ENCODE measurements around the gene ANXA2. TPM values are rescaled to one million over a fixed set of nuclear protein-coding genes. Genes with fewer than 3 reads are reported as not detected.

ANXA2 gene
- total RNA-seq, 2 experiments from 2014 or later: 65.9 to 80.2 TPM

DNA sequence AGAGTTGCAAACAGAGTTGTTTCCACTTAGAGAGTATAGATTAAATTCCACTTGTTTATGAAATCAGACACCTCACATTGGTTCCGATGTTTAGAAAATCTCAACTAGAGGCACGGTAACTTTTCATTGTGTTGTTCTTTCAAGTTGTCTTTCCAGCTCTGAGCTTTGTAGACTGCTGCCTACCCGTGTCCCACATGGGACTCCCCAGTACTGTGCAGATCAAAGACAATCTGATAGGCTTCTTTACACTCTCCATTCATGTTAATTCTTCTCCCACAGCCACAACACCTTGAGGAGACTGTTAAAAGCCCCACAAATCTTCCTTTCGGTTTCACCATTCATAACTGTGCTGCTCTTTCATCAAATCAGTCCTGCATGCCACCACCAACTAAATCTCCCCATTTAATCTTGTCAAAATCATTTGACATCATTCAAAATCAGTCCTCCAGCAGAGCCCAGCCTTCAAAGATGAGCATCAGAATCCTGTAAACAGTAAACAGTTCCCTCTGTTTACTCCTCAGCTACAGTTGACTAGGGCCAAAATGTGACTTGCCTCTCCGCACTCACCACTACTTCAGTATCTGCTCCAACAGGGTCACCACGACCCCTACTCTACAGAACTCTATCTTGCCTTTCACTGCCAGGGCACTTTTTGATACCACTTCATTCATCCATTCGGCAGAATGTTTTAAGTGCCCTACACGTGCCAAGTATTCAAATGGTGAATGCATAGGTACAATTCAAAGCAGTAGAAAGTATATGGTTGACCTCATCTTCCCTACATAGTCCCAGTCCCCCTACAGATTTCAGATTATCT lies 8.3 kb downstream of the ANXA2 start:
- peaks cover 5% of the 10 kb centered on the region for H3K36me3 Mint-ChIP-seq (ENCODE audit: low read depth)
- intact Hi-C loops (cut with DNase I, micrococcal nuclease): loop anchor here in 1 of 2 experiments (2.0 to 10.0 kb wide), 3 partner anchors 27 to 415 kb away; no protein-coding TSS in a partner anchor
- H3K4me3 Mint-ChIP-seq: peak overlapping the region; percentile 2
- peaks cover 56% of the 10 kb centered on the region for H3K4me1 Mint-ChIP-seq
- ChIA-PET CTCF (no interaction called here), POLR2A (no interaction called here)
- H3K27ac Mint-ChIP-seq: peak overlapping the region; percentile 10
- ATAC-seq: peak; percentile 87
- H3K9me3 Mint-ChIP-seq (ENCODE audit: low read depth): no peaks in the 10 kb centered on the region
- peak; percentile 59 for DNase-seq
- H3K27me3 Mint-ChIP-seq: no peaks in the 10 kb centered on the region

DNA sequence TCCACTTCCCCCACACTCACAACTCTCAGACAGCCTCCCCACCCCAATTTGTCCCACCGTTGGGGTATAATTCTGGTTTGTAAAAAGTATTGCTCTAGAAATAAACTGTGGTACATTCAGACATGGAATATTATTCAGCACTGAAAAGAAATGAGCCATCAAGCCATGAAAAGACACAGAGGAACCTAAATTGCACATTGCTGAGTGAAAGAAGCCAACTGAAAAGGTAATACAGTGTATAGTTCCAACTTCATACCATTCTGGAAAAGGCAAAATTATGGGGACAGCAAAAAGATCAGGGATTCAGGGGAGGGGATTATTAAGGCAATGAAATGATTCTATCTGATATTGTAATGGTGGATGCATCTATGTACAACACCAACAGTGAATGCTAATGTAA lies 10.5 kb downstream of the ANXA2 start:
- peaks cover 2% of the 10 kb centered on the region for H3K36me3 Mint-ChIP-seq (ENCODE audit: low read depth)
- ChIA-PET POLR2A (no interaction called here), CTCF (interaction anchor here (0.6 kb wide), 1 partner anchor 191 kb away, joined by 3 read pairs; no protein-coding TSS in a partner anchor)
- intact Hi-C loops (cut with DNase I, micrococcal nuclease): no loop called here
- H3K27me3 Mint-ChIP-seq: no peaks in the 10 kb centered on the region
- no peak overlapping the region for H3K27ac Mint-ChIP-seq
- no peaks in the 10 kb centered on the region for H3K9me3 Mint-ChIP-seq (ENCODE audit: low read depth)
- H3K4me1 Mint-ChIP-seq: peaks cover 39% of the 10 kb centered on the region
- ATAC-seq: no peak
- no peak for DNase-seq
- H3K4me3 Mint-ChIP-seq: no peak overlapping the region

DNA sequence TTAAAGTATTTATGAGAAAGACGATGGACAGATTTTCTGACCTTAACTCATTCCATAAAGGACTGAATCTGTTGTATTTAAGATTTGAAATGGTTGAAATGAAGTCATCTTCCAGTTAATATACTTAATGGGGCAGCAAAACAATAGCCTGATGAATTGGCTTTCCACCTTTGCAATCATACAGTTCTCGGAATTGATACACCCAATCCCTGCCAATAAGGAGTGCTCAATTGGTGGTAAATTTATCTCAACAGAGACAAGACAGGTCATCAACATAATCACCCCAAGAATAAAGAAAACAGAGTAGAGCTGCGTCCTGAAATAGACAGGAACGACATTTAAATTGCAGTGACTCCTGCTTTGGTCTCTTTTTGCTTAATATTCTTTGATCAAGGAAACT lies 11.2 kb downstream of the ANXA2 start:
- DNase-seq: no peak
- POLR2A ChIA-PET: no interaction called here
- Mint-ChIP-seq H3K27me3 (no peaks in the 10 kb centered on the region), H3K4me3 (no peak overlapping the region), H3K27ac (no peak overlapping the region), H3K4me1 (peaks cover 34% of the 10 kb centered on the region), H3K36me3 (ENCODE audit: low read depth) (peaks cover 2% of the 10 kb centered on the region), H3K9me3 (ENCODE audit: low read depth) (no peaks in the 10 kb centered on the region)
- intact Hi-C loops (cut with DNase I, micrococcal nuclease): no loop called here
- no peak for ATAC-seq
- CTCF ChIA-PET: no interaction called here

DNA sequence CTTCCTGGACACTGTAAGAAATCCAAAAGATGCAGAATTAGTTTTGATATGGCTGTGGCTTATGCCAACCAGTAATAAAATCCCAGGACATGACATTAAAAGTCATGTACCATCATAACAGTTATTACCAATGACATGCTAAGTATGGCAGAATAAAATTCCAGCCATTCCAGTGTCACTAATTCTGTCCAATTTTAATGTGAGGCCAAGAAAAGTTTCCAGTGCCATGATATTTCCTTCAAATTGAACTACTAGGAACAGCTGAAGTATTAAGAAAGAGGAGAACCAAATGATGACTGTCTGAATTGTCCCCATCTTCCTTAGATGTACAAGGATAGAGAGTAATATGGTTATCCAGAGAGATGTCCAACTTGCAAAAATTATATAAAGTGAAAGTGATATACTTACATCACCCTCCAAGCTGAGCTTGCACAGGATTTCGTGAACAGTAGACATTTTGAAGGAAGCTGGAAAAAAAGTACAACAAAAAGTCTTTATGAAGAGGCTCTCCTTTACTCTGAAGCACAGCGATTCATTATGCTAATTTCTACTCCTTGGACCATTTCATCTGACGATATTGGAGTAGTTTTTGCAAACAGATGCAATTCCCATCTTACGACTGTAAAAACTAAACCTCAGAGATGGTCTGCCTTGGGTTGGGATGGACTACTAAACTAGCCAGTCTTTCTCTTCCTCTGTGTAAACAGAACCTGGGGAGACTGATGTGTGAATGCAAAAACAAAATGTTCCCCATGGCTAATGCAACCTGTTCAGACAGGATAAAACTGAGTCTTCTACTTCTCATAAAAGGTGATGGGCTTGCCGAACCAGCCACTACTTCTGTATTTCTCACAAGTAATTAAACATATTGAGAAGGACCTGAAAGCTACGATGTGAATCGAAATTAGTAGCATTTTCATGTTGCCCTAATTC lies 11.9 kb downstream of the ANXA2 start:
- Mint-ChIP-seq H3K27me3 (no peaks in the 10 kb centered on the region), H3K4me1 (peaks cover 28% of the 10 kb centered on the region), H3K36me3 (ENCODE audit: low read depth) (peaks cover 5% of the 10 kb centered on the region), H3K4me3 (no peak overlapping the region), H3K9me3 (ENCODE audit: low read depth) (no peaks in the 10 kb centered on the region), H3K27ac (no peak overlapping the region)
- ChIA-PET POLR2A (no interaction called here), CTCF (interaction anchor here (1.1 kb wide), 1 partner anchor 10 kb away, joined by 5 read pairs; no protein-coding TSS in a partner anchor)
- DNase-seq (no peak), ATAC-seq (no peak)
- intact Hi-C loops (cut with DNase I, micrococcal nuclease): no loop called here

DNA sequence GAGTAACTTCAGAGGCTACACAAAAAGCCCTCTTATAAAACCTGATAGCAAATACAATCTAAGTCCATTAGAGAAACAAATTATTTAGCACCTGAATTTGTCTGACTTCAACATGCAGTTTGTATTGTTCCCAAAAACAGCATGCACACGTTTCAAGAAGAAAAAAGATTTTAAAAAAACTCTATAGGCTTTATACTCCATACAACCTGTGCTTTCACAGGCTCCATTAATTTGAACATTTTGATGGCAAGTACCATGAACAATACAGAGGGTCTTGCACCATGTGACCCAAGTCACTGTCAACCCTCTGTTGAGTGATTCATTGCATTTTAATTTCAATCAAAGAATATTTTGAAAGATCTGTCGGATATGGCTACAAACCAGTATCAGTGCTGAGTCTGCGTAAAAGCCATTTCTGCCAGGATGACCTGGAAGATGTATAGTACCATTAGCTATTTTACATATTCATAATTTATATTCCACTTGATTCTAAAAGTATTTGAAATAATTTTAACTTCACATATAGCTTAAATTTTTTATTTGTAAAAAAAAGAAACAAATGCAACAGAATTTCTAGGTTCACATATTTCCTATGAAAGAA lies 13.2 kb downstream of the ANXA2 start:
- H3K36me3 Mint-ChIP-seq (ENCODE audit: low read depth): peaks cover 5% of the 10 kb centered on the region
- POLR2A ChIA-PET: no interaction called here

DNA sequence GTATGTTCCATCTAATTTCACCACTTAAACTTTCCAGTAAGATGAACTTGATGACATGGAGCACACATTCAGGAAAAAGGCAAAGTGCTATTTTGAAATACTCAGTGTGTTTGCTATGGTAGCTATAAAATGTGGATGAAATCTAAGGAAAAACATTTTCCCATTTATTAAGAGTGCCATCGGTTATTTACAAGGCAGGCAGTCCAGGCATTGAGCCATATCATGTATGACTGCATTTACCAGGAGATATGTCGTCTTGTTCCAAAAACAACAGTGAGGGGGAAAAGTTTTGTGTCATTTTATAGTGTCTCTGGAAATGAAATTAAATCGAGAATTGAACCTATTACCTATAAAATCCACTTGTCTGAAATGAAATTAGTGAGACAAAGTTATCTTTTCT lies 13.7 kb downstream of the ANXA2 start:
- no peaks in the 10 kb centered on the region for H3K27me3 Mint-ChIP-seq
- H3K4me1 Mint-ChIP-seq: peaks cover 13% of the 10 kb centered on the region
- H3K36me3 Mint-ChIP-seq (ENCODE audit: low read depth): peaks cover 5% of the 10 kb centered on the region
- intact Hi-C loops (cut with DNase I, micrococcal nuclease): no loop called here
- H3K9me3 Mint-ChIP-seq (ENCODE audit: low read depth): no peaks in the 10 kb centered on the region
- DNase-seq: no peak
- no peak for ATAC-seq
- ChIA-PET POLR2A (no interaction called here), CTCF (no interaction called here)
- no peak overlapping the region for H3K27ac Mint-ChIP-seq
- no peak overlapping the region for H3K4me3 Mint-ChIP-seq

More for the DNA sequence above, 13.2 kb downstream of the ANXA2 start:
- CTCF ChIA-PET: interaction anchor here (1.1 kb wide), 1 partner anchor 9 kb away, joined by 5 read pairs; no protein-coding TSS in a partner anchor
- Mint-ChIP-seq H3K9me3 (ENCODE audit: low read depth) (no peaks in the 10 kb centered on the region), H3K4me1 (peaks cover 19% of the 10 kb centered on the region), H3K27ac (no peak overlapping the region), H3K27me3 (no peaks in the 10 kb centered on the region), H3K4me3 (no peak overlapping the region)
- ATAC-seq: no peak
- intact Hi-C loops (cut with DNase I, micrococcal nuclease): no loop called here
- no peak for DNase-seq

DNA sequence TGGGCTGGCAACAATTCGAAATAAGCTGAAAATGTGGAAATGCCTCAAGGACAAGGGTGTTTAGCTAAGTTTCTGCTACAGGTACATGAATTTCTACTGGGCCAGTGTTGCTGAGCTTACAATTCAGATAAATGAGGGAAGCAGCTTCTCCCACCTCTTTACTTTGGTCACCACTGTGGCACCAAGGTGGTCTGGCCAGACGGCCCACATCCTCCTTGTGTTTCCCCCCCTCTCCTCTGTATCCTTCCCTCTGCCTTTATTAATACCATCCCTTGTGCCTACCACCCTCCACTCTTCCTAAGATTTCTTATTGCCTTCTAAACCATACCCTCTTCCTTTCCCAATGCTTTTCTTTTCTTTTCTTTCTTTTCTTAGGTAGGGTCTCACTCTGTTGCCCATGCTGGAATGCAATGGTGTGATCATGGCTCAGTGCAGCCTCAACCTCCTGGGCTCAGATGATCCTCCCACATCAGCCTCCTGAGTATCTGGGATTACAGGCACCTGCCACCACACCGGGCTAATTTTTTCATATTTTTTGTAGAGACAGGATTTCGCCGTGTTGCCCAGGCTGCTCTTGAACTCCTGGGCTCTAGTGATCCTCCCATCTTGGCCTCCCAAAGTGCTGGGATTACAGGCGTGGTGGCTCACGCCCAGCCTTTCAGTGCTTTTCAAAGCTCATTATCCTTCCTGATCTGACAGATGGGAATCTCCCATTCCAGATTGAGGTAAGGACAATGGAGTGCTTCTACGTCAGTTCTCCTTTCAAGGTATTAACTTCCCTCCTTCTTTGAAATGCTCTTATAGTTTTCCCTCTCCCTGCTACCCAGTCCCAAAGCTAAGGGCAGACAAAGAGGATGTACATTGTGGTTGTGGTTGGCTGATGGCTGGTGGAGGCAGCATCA lies 14.8 kb downstream of the ANXA2 start:
- H3K27ac Mint-ChIP-seq: no peak overlapping the region
- H3K36me3 Mint-ChIP-seq (ENCODE audit: low read depth): peaks cover 5% of the 10 kb centered on the region
- no peak overlapping the region for H3K4me3 Mint-ChIP-seq
- ATAC-seq: no peak
- DNase-seq: no peak
- H3K9me3 Mint-ChIP-seq (ENCODE audit: low read depth): no peaks in the 10 kb centered on the region
- H3K27me3 Mint-ChIP-seq: no peaks in the 10 kb centered on the region
- CTCF ChIA-PET: interaction anchor here (0.6 kb wide), 2 partner anchors 8 to 52 kb away, joined by 3 read pairs; no protein-coding TSS in a partner anchor
- peaks cover 6% of the 10 kb centered on the region for H3K4me1 Mint-ChIP-seq
- POLR2A ChIA-PET: no interaction called here
- intact Hi-C loops (cut with DNase I, micrococcal nuclease): no loop called here

DNA sequence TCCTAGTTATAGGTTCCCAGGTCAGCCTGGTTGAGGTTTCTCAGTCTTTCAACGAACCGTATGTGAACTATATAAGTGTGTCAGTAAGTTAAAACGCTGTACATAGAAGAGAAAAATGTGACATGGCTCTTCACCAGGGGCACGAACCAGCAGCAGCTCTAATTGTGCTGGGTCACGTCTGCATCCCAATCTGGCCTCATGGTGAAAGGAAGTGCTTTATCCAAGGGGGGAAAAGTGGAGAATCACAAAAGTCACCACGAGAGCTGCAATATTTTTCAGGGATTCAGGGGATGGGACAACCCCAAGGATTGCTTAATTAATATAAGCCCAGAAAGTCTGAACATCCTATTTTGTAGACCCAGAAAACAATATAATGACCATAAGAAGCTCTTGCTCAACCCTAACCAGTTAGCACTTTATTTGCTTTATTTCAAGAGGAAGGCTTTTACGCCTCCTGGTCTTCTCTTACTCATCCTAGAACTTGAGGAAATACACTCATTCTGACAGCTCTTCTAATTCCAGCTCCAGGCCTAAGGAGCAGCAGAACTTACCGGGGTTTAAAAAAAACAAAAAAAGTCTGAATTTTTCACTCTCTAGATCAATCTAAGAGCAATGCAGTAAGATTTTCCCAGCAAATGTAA lies 16.5 kb downstream of the ANXA2 start:
- ChIA-PET POLR2A (no interaction called here), CTCF (interaction anchor here (0.6 to 0.8 kb wide), 3 partner anchors 19 to 231 kb away, joined by 3 read pairs; no protein-coding TSS in a partner anchor)
- no peaks in the 10 kb centered on the region for H3K4me1 Mint-ChIP-seq
- no peaks in the 10 kb centered on the region for H3K9me3 Mint-ChIP-seq (ENCODE audit: low read depth)
- no peak overlapping the region for H3K4me3 Mint-ChIP-seq
- no peak overlapping the region for H3K27ac Mint-ChIP-seq
- ATAC-seq: no peak
- DNase-seq: no peak
- no peaks in the 10 kb centered on the region for H3K27me3 Mint-ChIP-seq
- H3K36me3 Mint-ChIP-seq (ENCODE audit: low read depth): peaks cover 5% of the 10 kb centered on the region
- intact Hi-C loops (cut with DNase I, micrococcal nuclease): no loop called here

DNA sequence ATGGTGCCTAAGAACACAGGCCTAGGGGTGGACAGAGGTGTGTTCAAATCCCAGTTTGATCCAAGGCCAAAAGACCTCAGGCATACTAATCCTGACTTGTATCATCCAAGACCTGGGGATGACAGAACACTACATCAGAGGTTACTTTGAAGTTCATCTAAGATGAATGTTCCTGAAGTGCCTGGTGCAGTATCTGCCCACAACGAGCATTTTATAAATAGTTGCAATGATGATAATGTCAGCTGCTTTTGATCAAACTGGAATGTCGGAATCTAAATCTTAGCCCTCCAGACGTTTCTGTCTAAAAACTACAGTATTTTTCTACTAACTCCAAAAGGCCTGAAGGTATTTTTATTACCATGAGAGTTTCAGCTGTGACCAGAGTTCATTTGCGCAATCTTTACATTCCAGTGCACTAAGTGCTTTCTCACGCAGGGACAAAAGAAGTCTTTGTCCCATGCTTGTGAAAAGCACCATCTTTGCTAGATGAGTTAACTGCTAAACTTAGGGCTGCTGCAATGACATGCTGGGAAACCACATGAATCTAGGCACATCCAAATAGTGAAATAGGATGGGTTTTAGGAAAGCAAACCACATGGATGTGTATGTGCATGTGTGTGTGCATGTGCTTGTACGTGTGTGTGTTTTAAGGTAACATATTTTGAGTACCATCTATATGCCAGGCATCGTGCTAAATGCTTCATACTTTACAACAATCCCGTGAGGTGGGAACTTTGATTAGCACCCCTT lies 18.1 kb downstream of the ANXA2 start:
- DNase-seq (no peak), ATAC-seq (no peak)
- Mint-ChIP-seq H3K36me3 (ENCODE audit: low read depth) (peaks cover 3% of the 10 kb centered on the region), H3K9me3 (ENCODE audit: low read depth) (no peaks in the 10 kb centered on the region), H3K4me1 (no peaks in the 10 kb centered on the region), H3K27ac (no peak overlapping the region), H3K27me3 (no peaks in the 10 kb centered on the region), H3K4me3 (no peak overlapping the region)
- POLR2A ChIA-PET: no interaction called here
- CTCF ChIA-PET: no interaction called here
- intact Hi-C loops (cut with DNase I, micrococcal nuclease): no loop called here

DNA sequence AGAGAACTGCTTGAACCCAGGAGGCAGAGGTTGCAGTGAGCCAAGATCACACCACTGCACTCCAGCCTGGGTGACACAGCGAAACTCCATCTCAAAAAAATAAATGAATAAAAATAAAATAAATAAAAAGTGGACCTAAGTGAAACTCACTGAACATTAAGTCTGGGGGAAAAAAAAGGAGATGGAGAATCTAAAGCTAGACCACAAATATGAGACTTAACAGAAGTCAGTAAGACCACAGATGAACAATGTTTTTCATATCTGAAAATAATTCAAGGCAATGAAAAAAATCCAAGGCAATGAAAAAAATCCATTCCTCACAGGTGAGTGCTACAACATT lies 18.6 kb downstream of the ANXA2 start:
- no peaks in the 10 kb centered on the region for H3K4me1 Mint-ChIP-seq
- no peaks in the 10 kb centered on the region for H3K27me3 Mint-ChIP-seq
- ATAC-seq (no peak), DNase-seq (no peak)
- CTCF ChIA-PET: no interaction called here
- intact Hi-C loops (cut with DNase I, micrococcal nuclease): no loop called here
- no peaks in the 10 kb centered on the region for H3K9me3 Mint-ChIP-seq (ENCODE audit: low read depth)
- POLR2A ChIA-PET: no interaction called here
- H3K27ac Mint-ChIP-seq: no peak overlapping the region
- peaks cover 4% of the 10 kb centered on the region for H3K36me3 Mint-ChIP-seq (ENCODE audit: low read depth)
- no peak overlapping the region for H3K4me3 Mint-ChIP-seq

All from activated CD4-positive, alpha-beta T cell treated with anti-CD3 and anti-CD28 coated beads for 36 hours (primary cell).